Measurements from ENCODE around the gene ANK3. TPM values are rescaled to one million over a fixed set of nuclear protein-coding genes. Genes with fewer than 3 reads are reported as not detected.

The ANK3 gene
- 39.1 TPM for total RNA-seq

- ATAC-seq: no peak
Observed at GRCh38 chr10:60389413-60390025, at the start of gene ANK3. Gene ANK3 (minus strand): TSS chr10:60389875. CDS start chr10:60389538, 337 bp downstream.

- ATAC-seq: peak; percentile 66
Observed at GRCh38 chr10:60434418-60435046, 44.9 kb upstream of the ANK3 start.

GRCh38 chr10:60433684-60434083 is 44.0 kb upstream of the ANK3 start:
- ATAC-seq: no peak

GRCh38 chr10:60430836-60431597 is 41.3 kb upstream of the ANK3 start:
- ATAC-seq: no peak

- ATAC-seq: no peak
Observed at GRCh38 chr10:60430017-60430416, 40.3 kb upstream of the ANK3 start.

- ATAC-seq: no peak
Observed at GRCh38 chr10:60429084-60429849, 39.6 kb upstream of the ANK3 start.

GRCh38 chr10:60428387-60428737 is 38.7 kb upstream of the ANK3 start:
- ATAC-seq: no peak

- no peak for ATAC-seq
Observed at GRCh38 chr10:60427709-60428386, 38.2 kb upstream of the ANK3 start.

- no peak for ATAC-seq
Observed at GRCh38 chr10:60427148-60427547, 37.5 kb upstream of the ANK3 start.

GRCh38 chr10:60426425-60426824 is 36.8 kb upstream of the ANK3 start:
- ATAC-seq: peak; percentile 65

- ATAC-seq: peak; percentile 61
Observed at GRCh38 chr10:60425392-60426110, 35.9 kb upstream of the ANK3 start.

GRCh38 chr10:60424971-60425370 is 35.3 kb upstream of the ANK3 start:
- no peak for ATAC-seq

GRCh38 chr10:60423920-60424319 is 34.2 kb upstream of the ANK3 start:
- no peak for ATAC-seq

- ATAC-seq: no peak
Observed at GRCh38 chr10:60422809-60423208, 33.1 kb upstream of the ANK3 start.

GRCh38 chr10:60420991-60421894 is 31.6 kb upstream of the ANK3 start:
- ATAC-seq: no peak

GRCh38 chr10:60419249-60419648 is 29.6 kb upstream of the ANK3 start:
- ATAC-seq: no peak

- peak; percentile 55 for ATAC-seq
Observed at GRCh38 chr10:60417901-60418300, 28.2 kb upstream of the ANK3 start.

GRCh38 chr10:60417024-60417423 is 27.3 kb upstream of the ANK3 start:
- no peak for ATAC-seq

- no peak for ATAC-seq
Observed at GRCh38 chr10:60414877-60415585, 25.4 kb upstream of the ANK3 start.

- ATAC-seq: no peak
Observed at GRCh38 chr10:60414111-60414510, 24.4 kb upstream of the ANK3 start.

Data from esophagus mucosa (tissue), 1 donor.